ENCODE results near the gene GJA3. TPM values are rescaled to one million over a fixed set of nuclear protein-coding genes. Genes with fewer than 3 reads are reported as not detected.

Gene GJA3
- total and polyA plus RNA-seq, 2 of the 8 experiments (the other 6 are each of a cell fraction or from before 2014, with no cell fraction given) = 0.12 to 0.60 TPM

GRCh38 chr13:20209948-20210347 is 49.1 kb upstream of the GJA3 start:
- Histone ChIP-seq H3K4me1 (replicated peaks in 1 of 4; ENCODE audit: control insufficient read depth in 3 of 4, insufficient read depth in 4 of 4, low read length in 3 of 4) (peaks cover 0 to 3% (median 0%) of the 10 kb centered on the region in 4 experiments; a peak in 1 of 7 replicates), H3K4me3 (ENCODE audit: extremely low read depth in 1 of 4, insufficient read depth in 2 of 4, low read depth in 3 of 4, low read length in 4 of 4) (no peak overlapping the region), H3K4me2 (ENCODE audit: insufficient read depth in 1 of 2, low read depth in 2 of 2, low read length in 2 of 2) (no peak overlapping the region), H3K9me3 (ENCODE audit: insufficient read depth in 2 of 2, low read depth in 1 of 2, low read length in 1 of 2) (no peaks in the 10 kb centered on the region), H4K5ac (ENCODE audit: insufficient read length, low read depth, low read length) (no peak overlapping the region), H3K27ac (ENCODE audit: low read depth, low read length) (no peak overlapping the region), H3K23ac (ENCODE audit: insufficient read length) (no peak overlapping the region), H4K8ac (ENCODE audit: extremely low read depth, insufficient read depth, low read length) (no peak overlapping the region), H2BK120ac (replicated peaks; ENCODE audit: low read depth, low read length) (no peak overlapping the region), H3K79me2 (ENCODE audit: control insufficient read depth in 1 of 2, insufficient read depth in 2 of 2, low read length in 2 of 2) (no peaks in the 10 kb centered on the region), H3K79me1 (ENCODE audit: low read depth, low read length) (no peaks in the 10 kb centered on the region), H3K4ac (replicated peaks; ENCODE audit: insufficient read length, low read depth, low read length) (no peak overlapping the region), H3K56ac (replicated peaks; ENCODE audit: insufficient read length, low read depth, low read length) (no peak overlapping the region), H3K23me2 (ENCODE audit: low read depth, low read length) (no peaks in the 10 kb centered on the region), H2BK12ac (ENCODE audit: low read depth, low read length) (no peak overlapping the region), H2BK5ac (ENCODE audit: low read depth, low read length) (no peak overlapping the region), H3K14ac (ENCODE audit: insufficient read length) (no peak overlapping the region), H2BK15ac (ENCODE audit: low read length) (no peak overlapping the region), H3K18ac (ENCODE audit: extremely low read depth, low read length) (no peak overlapping the region), H3K9ac (replicated peaks in 1 of 4; ENCODE audit: extremely low read depth in 1 of 4, low read depth in 3 of 4, low read length in 3 of 4) (no peak overlapping the region), H3K27me3 (replicated peaks in 1 of 4; ENCODE audit: control insufficient read depth in 3 of 4, extremely low read depth in 1 of 4, insufficient read depth in 3 of 4, low read length in 3 of 4) (peaks cover 0 to 3% (median 0%) of the 10 kb centered on the region in 4 experiments; a peak in 1 of 7 replicates), H2AK5ac (ENCODE audit: low read depth, low read length) (no peak overlapping the region), H3K36me3 (ENCODE audit: control insufficient read depth in 2 of 4, insufficient read depth in 4 of 4, low read length in 3 of 4) (no peaks in the 10 kb centered on the region), H2AFZ (ENCODE audit: low read length) (no peak overlapping the region), H4K20me1 (replicated peaks in 1 of 2; ENCODE audit: control insufficient read depth in 1 of 2, insufficient read depth in 2 of 2, low read length in 2 of 2) (peaks cover 0 to 2% of the 10 kb centered on the region in 2 experiments), H4K91ac (replicated peaks; ENCODE audit: insufficient read length, low read length) (no peak overlapping the region), H2BK20ac (ENCODE audit: low read length) (no peak overlapping the region)
- ChIA-PET CTCF (ENCODE audit: partially characterized antibody) (interaction anchor here (0.5 to 1.5 kb wide), 2 partner anchors 13 to 514 kb away, joined by 3 to 8 read pairs; no protein-coding TSS in a partner anchor), POLR2A (ENCODE audit: partially characterized antibody) (no interaction called here)
- DNase-seq (ENCODE audit: low read depth in 1 of 2, low spot score in 2 of 2) (no peak), FAIRE-seq (no peak)
- 80% methylated on average over 1 of the region's 1 CpG; no CpG with 5 or more reads in 1 of the 2 experiments for WGBS, 2 experiments (ENCODE audit: extremely low coverage in 1 of 2, insufficient coverage in 1 of 2, insufficient read length in 1 of 2, insufficient replicate concordance in 2 of 2, low coverage in 1 of 2, low lambda C conversion rate in 2 of 2, missing lambda C conversion rate in 1 of 2)
- TF ChIP-seq RBBP5 (IDR thresholded peaks at IDR 0.05; ENCODE audit: borderline replicate concordance, low read depth, low read length) = no peak
- no peak for TF ChIP-seq ATF3 (IDR thresholded peaks at IDR 0.05; ENCODE audit: insufficient read depth, low read depth, low read length)
- no peak for TF ChIP-seq YY1 (IDR thresholded peaks at IDR 0.05; ENCODE audit: low read depth, low read length)
- TF ChIP-seq TEAD4 (IDR thresholded peaks at IDR 0.05; ENCODE audit: low read depth, low read length) = no peak
- TF ChIP-seq GABPA (IDR thresholded peaks at IDR 0.05; ENCODE audit: borderline replicate concordance, insufficient read depth, low read length) = no peak
- TF ChIP-seq JUN (IDR thresholded peaks at IDR 0.05; ENCODE audit: low read depth, low read length) = no peak
- TF ChIP-seq CHD1 (IDR thresholded peaks at IDR 0.05; ENCODE audit: low read depth, low read length) = no peak
- no peak for TF ChIP-seq RAD21 (IDR thresholded peaks at IDR 0.05 in 1 of 2, conservative IDR thresholded peaks at IDR 0.05 in 1 of 2; ENCODE audit: low read depth in 2 of 2, low read length in 2 of 2)
- no peak for TF ChIP-seq POU5F1 (IDR thresholded peaks at IDR 0.05; ENCODE audit: low read depth, low read length)
- no peak for TF ChIP-seq SRF (IDR thresholded peaks at IDR 0.05; ENCODE audit: low read depth, low read length)
- no peak for TF ChIP-seq CTCF (IDR thresholded peaks at IDR 0.05; ENCODE audit: control extremely low read depth in 1 of 3, insufficient read depth in 1 of 3, low read depth in 1 of 3, low read length in 3 of 3)
